HepG2 (cell line): ENCODE results near the gene TMEM198. TPM values are rescaled to one million over a fixed set of nuclear protein-coding genes. Genes with fewer than 3 reads are reported as not detected.

Experiments
- HBP1 ChIP-seq: IDR thresholded peaks from 2 replicates; pipeline ENCODE4 v1.6.1; 2016; ENCODE audit warnings: low read depth, control low read depth
- NCOA5 ChIP-seq: sonication (generic); formaldehyde crosslinking; IDR thresholded peaks from 2 replicates; pipeline ENCODE4 v1.4.0; 2020; ENCODE audit warnings: missing genetic modification reagents
- ZBTB46 ChIP-seq: sonication (generic); formaldehyde crosslinking; IDR thresholded peaks from 2 replicates; pipeline ENCODE4 v1.4.0; 2020; ENCODE audit warnings: mild to moderate bottlenecking, missing genetic modification reagents, borderline replicate concordance
- ZNF292 ChIP-seq: sonication (generic); formaldehyde crosslinking; IDR thresholded peaks from 2 replicates; pipeline ENCODE4 v1.8.1; 2022; ENCODE audit warnings: mild to moderate bottlenecking, low read depth, missing genetic modification reagents, borderline replicate concordance
- ZNF329 ChIP-seq: sonication (generic); formaldehyde crosslinking; IDR thresholded peaks from 2 replicates; pipeline ENCODE4 v1.9.0; 2021; ENCODE audit warnings: low read depth, mild to moderate bottlenecking, missing genetic modification reagents
- ZNF547 ChIP-seq: sonication (generic); formaldehyde crosslinking; IDR thresholded peaks from 2 replicates; pipeline ENCODE4 v1.5.1; 2020; ENCODE audit warnings: mild to moderate bottlenecking, missing genetic modification reagents
- ZNF609 ChIP-seq: sonication (generic); formaldehyde crosslinking; IDR thresholded peaks from 2 replicates; pipeline ENCODE4 v1.4.0; 2020; ENCODE audit warnings: mild to moderate bottlenecking, missing genetic modification reagents, borderline replicate concordance
- ZNF740 ChIP-seq: sonication (generic); formaldehyde crosslinking; IDR thresholded peaks from 2 replicates; pipeline ENCODE4 v1.4.0; 2020; ENCODE audit warnings: missing genetic modification reagents
- ZNF772 ChIP-seq: sonication (generic); formaldehyde crosslinking; IDR thresholded peaks from 2 replicates; pipeline ENCODE4 v1.5.0; 2020; ENCODE audit warnings: mild to moderate bottlenecking, missing genetic modification reagents
- polyA plus RNA-seq, 8 experiments: library from polyadenylated mRNA; depleted of rRNA in 3 of 8; stranded (reverse) in 7 of 8; unstranded in 1 of 8; fragments of >200 nt; fragmentation: Illumina TruSeq in 4 of 8; extraction: Trizol in 4 of 8; gene quantifications; 2 replicates each; pipeline versions ENCODE4 v1.2.1 to v1.2.3, GENCODE V29; 2011 to 2016; ENCODE audit warnings: low read depth in 4 of 8, missing spikeins in 1 of 8, mixed read lengths in 1 of 8; ENCODE audit not compliant: insufficient read depth in 1 of 8
- total RNA-seq, 5 experiments: library from RNA; depleted of rRNA; stranded (reverse); fragments of >200 nt; fragmentation: Illumina TruSeq; extraction: Trizol; gene quantifications; 2 replicates each; pipeline ENCODE4 v1.2.3, GENCODE V29; 2016; ENCODE audit warnings: low read depth in 1 of 5
- TF ChIP-seq, protein P1 (sequence below): sonication (generic); formaldehyde crosslinking; IDR thresholded peaks from 2 replicates; pipeline ENCODE4 v1.4.0; 2020; ENCODE audit warnings: missing genetic modification reagents, mild to moderate bottlenecking, borderline replicate concordance
- TF ChIP-seq, protein P2 (sequence below), 2 experiments: sonication (generic) in 1 of 2; formaldehyde crosslinking in 1 of 2; IDR thresholded peaks; 2 replicates each; pipeline versions ENCODE4 v1.4.0 to v1.6.1; 2018 to 2020; ENCODE audit warnings: missing genetic modification reagents in 2 of 2, borderline replicate concordance in 1 of 2, low read depth in 1 of 2, mild to moderate bottlenecking in 1 of 2, missing biosample characterization in 1 of 2

Gene TMEM198
- total and polyA plus RNA-seq, 2 of the 13 experiments (the other 11 are each of a cell fraction or from before 2014, with no cell fraction given) = 17.3 to 23.5 TPM

DNA sequence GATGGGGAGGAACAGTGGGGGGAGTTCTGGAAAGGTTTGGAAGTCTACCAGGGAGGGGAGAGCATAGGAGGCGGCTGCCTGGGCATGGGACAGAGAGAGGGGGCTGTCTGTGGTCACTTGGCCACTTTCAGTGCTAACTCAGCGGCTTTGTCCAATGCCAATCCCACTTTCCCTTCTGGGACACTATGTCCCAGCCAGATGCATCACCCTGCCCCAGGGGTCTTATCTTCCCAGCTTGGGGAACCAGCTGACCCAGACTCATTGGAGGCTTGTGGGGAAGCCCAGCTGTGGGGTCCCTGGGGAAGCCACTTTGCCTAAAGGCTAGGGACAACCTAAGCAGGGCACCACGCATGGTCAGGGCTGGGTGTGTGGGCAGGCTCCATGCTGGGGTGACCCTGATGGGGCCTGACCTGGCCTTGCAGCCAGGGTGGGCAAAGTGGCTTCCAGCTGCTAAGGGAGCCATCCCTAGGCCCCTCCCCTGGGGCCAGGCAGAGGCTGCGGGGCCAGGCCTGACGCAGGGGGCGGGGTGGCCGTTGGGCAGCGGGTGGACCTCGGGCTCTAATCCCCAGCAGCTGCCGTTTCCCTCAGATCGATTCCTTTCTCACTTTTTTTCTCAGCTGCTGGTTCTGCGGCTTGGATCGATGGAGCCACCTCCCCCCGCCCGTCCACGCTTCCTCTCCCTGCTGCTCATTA lies 31.2 kb upstream of the TMEM198 start (continued):
- TF ChIP-seq ZNF329 (CRISPR knock-in tag) = no peak
- no peak for TF ChIP-seq NCOA5
- TF ChIP-seq, protein P1, sequence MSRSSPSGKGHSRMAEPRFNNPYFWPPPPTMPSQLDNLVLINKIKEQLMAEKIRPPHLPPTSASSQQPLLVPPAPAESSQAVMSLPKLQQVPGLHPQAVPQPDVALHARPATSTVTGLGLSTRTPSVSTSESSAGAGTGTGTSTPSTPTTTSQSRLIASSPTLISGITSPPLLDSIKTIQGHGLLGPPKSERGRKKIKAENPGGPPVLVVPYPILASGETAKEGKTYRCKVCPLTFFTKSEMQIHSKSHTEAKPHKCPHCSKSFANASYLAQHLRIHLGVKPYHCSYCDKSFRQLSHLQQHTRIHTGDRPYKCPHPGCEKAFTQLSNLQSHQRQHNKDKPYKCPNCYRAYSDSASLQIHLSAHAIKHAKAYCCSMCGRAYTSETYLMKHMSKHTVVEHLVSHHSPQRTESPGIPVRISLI (CRISPR knock-in tag) = peak; percentile 88
- TF ChIP-seq ZNF609 (CRISPR knock-in tag) = peak; percentile 27; the same call in 1 of the 2 replicates
- TF ChIP-seq ZNF292 (CRISPR knock-in tag) = peak; percentile 77
- TF ChIP-seq ZBTB46 (CRISPR knock-in tag) = 0 out of 2 replicates have a peak, but pooled peaks have one; percentile 49
- TF ChIP-seq, protein P2, sequence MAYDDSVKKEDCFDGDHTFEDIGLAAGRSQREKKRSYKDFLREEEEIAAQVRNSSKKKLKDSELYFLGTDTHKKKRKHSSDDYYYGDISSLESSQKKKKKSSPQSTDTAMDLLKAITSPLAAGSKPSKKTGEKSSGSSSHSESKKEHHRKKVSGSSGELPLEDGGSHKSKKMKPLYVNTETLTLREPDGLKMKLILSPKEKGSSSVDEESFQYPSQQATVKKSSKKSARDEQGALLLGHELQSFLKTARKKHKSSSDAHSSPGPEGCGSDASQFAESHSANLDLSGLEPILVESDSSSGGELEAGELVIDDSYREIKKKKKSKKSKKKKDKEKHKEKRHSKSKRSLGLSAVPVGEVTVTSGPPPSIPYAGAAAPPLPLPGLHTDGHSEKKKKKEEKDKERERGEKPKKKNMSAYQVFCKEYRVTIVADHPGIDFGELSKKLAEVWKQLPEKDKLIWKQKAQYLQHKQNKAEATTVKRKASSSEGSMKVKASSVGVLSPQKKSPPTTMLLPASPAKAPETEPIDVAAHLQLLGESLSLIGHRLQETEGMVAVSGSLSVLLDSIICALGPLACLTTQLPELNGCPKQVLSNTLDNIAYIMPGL (CRISPR knock-in tag; IDR thresholded peaks at IDR 0.05; ENCODE audit: borderline replicate concordance in 1 of 2, low read depth in 1 of 2) = 0 out of 4 replicates have a peak, but pooled peaks of 1 of the 2 experiments have one; percentile 24
- TF ChIP-seq ZNF772 (CRISPR knock-in tag) = 0 out of 2 replicates have a peak, but pooled peaks have one; percentile 36
- TF ChIP-seq HBP1 (CRISPR knock-in tag) = 0 out of 2 replicates have a peak, but pooled peaks have one; percentile 31
- peak; percentile 46; the same call in 1 of the 2 replicates for TF ChIP-seq ZNF547 (CRISPR knock-in tag)
- TF ChIP-seq ZNF740 = no peak
